ENCODE data around the gene PTPRD. TPM values are rescaled to one million over a fixed set of nuclear protein-coding genes. Genes with fewer than 3 reads are reported as not detected.

Gene PTPRD
- total RNA-seq, 1 experiment from 2014 or later = 70.1 TPM

- Mint-ChIP-seq H3K27me3 (ENCODE audit: insufficient read depth, unreplicated experiment) (no peaks in the 10 kb centered on the region), H3K27ac (ENCODE audit: unreplicated experiment) (no peak overlapping the region), H3K4me1 (ENCODE audit: low read depth, unreplicated experiment) (no peaks in the 10 kb centered on the region), H3K4me3 (ENCODE audit: unreplicated experiment) (no peak overlapping the region), H3K9me3 (ENCODE audit: unreplicated experiment) (no peaks in the 10 kb centered on the region), H3K36me3 (ENCODE audit: insufficient read depth, unreplicated experiment) (no peaks in the 10 kb centered on the region)
- Histone ChIP-seq H3K27me3 (replicated peaks; ENCODE audit: control insufficient read depth, insufficient read depth, low read length) (no peaks in the 10 kb centered on the region), H3K36me3 (ENCODE audit: control insufficient read depth, insufficient read depth, low read length) (no peaks in the 10 kb centered on the region), H3K4me1 (no peaks in the 10 kb centered on the region), H3K4me3 (ENCODE audit: low read depth, low read length) (no peak overlapping the region), H3K9me3 (no peaks in the 10 kb centered on the region)
- no peak for DNase-seq
- ChIA-PET POLR2A (no interaction called here), CTCF (no interaction called here)
- intact Hi-C loops (cut with micrococcal nuclease; ENCODE audit: unreplicated experiment) = no loop called here
- no peak for TF ChIP-seq CTCF (IDR thresholded peaks at IDR 0.05; ENCODE audit: insufficient read depth in 1 of 2, low read depth in 1 of 2, low read length in 1 of 2, severe bottlenecking in 1 of 2, unreplicated experiment in 1 of 2)
- BruUV-seq (replicated peaks) = no TSS peak
These were observed 2011.7 kb downstream of the PTPRD start for GRCh38 chr9:8600914-8601680.

GRCh38 chr9:8599937-8600336 lies 2012.9 kb downstream of the PTPRD start:
- no peaks in the 10 kb centered on the region for H3K36me3 Mint-ChIP-seq (ENCODE audit: insufficient read depth, unreplicated experiment)
- no peaks in the 10 kb centered on the region for H3K4me1 Mint-ChIP-seq (ENCODE audit: low read depth, unreplicated experiment)
- Histone ChIP-seq H3K4me1 (no peaks in the 10 kb centered on the region), H3K4me3 (ENCODE audit: low read depth, low read length) (no peak overlapping the region), H3K27me3 (replicated peaks; ENCODE audit: control insufficient read depth, insufficient read depth, low read length) (no peaks in the 10 kb centered on the region), H3K36me3 (ENCODE audit: control insufficient read depth, insufficient read depth, low read length) (no peaks in the 10 kb centered on the region), H3K9me3 (no peaks in the 10 kb centered on the region)
- no peak for TF ChIP-seq CTCF (IDR thresholded peaks at IDR 0.05; ENCODE audit: insufficient read depth in 1 of 2, low read depth in 1 of 2, low read length in 1 of 2, severe bottlenecking in 1 of 2, unreplicated experiment in 1 of 2)
- BruUV-seq (replicated peaks) = no TSS peak
- no peak overlapping the region for H3K27ac Mint-ChIP-seq (ENCODE audit: unreplicated experiment)
- H3K27me3 Mint-ChIP-seq (ENCODE audit: insufficient read depth, unreplicated experiment) = no peaks in the 10 kb centered on the region
- no peak overlapping the region for H3K4me3 Mint-ChIP-seq (ENCODE audit: unreplicated experiment)
- POLR2A ChIA-PET = no interaction called here
- intact Hi-C loops (cut with micrococcal nuclease; ENCODE audit: unreplicated experiment) = no loop called here
- peaks cover under 1% of the 10 kb centered on the region for H3K9me3 Mint-ChIP-seq (ENCODE audit: unreplicated experiment)
- DNase-seq = peak in 1 of 2 experiments; percentile 31
- CTCF ChIA-PET = no interaction called here

GRCh38 chr9:8589476-8589875 lies 2023.3 kb downstream of the PTPRD start:
- no peaks in the 10 kb centered on the region for H3K36me3 Mint-ChIP-seq (ENCODE audit: insufficient read depth, unreplicated experiment)
- no peak overlapping the region for H3K4me3 Mint-ChIP-seq (ENCODE audit: unreplicated experiment)
- CTCF ChIA-PET = no interaction called here
- Histone ChIP-seq H3K4me3 (ENCODE audit: low read depth, low read length) (no peak overlapping the region), H3K9me3 (no peaks in the 10 kb centered on the region), H3K4me1 (no peaks in the 10 kb centered on the region), H3K36me3 (ENCODE audit: control insufficient read depth, insufficient read depth, low read length) (no peaks in the 10 kb centered on the region), H3K27me3 (replicated peaks; ENCODE audit: control insufficient read depth, insufficient read depth, low read length) (no peaks in the 10 kb centered on the region)
- no peaks in the 10 kb centered on the region for H3K4me1 Mint-ChIP-seq (ENCODE audit: low read depth, unreplicated experiment)
- intact Hi-C loops (cut with micrococcal nuclease; ENCODE audit: unreplicated experiment) = no loop called here
- H3K27ac Mint-ChIP-seq (ENCODE audit: unreplicated experiment) = no peak overlapping the region
- no peaks in the 10 kb centered on the region for H3K27me3 Mint-ChIP-seq (ENCODE audit: insufficient read depth, unreplicated experiment)
- TF ChIP-seq CTCF (IDR thresholded peaks at IDR 0.05; ENCODE audit: insufficient read depth in 1 of 2, low read depth in 1 of 2, low read length in 1 of 2, severe bottlenecking in 1 of 2, unreplicated experiment in 1 of 2) = no peak
- DNase-seq = no peak
- peaks cover 14% of the 10 kb centered on the region for H3K9me3 Mint-ChIP-seq (ENCODE audit: unreplicated experiment)
- POLR2A ChIA-PET = no interaction called here
- no TSS peak for BruUV-seq (replicated peaks)
